Parathyroid adenoma (tissue), 2 donors: ENCODE measurements around the gene SPSB2.

ENCODE experiments used
- H2AFZ ChIP-seq: fragments of 300-600 bp; sonication (generic); one replicate; pipeline ENCODE4 v1.7.0; 2017; ENCODE audit warnings: antibody characterized with exemption, mild to moderate bottlenecking
- H3K27ac ChIP-seq: fragments of 300-600 bp; sonication (generic); one replicate; pipeline ENCODE4 v1.7.0; 2017
- H3K27me3 ChIP-seq: fragments of 300-600 bp; sonication (generic); one replicate; pipeline ENCODE4 v1.7.0; 2017; ENCODE audit warnings: low read length; ENCODE audit not compliant: control insufficient read depth, insufficient read depth
- H3K36me3 ChIP-seq: fragments of 300-600 bp; sonication (generic); one replicate; pipeline ENCODE4 v1.7.0; 2017; ENCODE audit warnings: low read length; ENCODE audit not compliant: control insufficient read depth, insufficient read depth
- H3K4me1 ChIP-seq: fragments of 300-600 bp; sonication (generic); one replicate; pipeline ENCODE4 v1.7.0; 2017; ENCODE audit warnings: control low read depth
- H3K4me2 ChIP-seq: fragments of 300-600 bp; sonication (generic); one replicate; pipeline ENCODE4 v1.7.0; 2017; ENCODE audit warnings: low read length
- H3K4me3 ChIP-seq: fragments of 300-600 bp; sonication (generic); one replicate; pipeline ENCODE4 v1.7.0; 2017; ENCODE audit warnings: low read depth, low read length
- H3K79me2 ChIP-seq: fragments of 300-600 bp; sonication (generic); one replicate; pipeline ENCODE4 v1.7.0; 2017; ENCODE audit warnings: control low read depth
- H3K9ac ChIP-seq: fragments of 300-600 bp; sonication (generic); one replicate; pipeline ENCODE4 v1.7.0; 2017; ENCODE audit warnings: mild to moderate bottlenecking
- H3K9me3 ChIP-seq: fragments of 300-600 bp; sonication (generic); one replicate; pipeline ENCODE4 v1.7.0; 2017; ENCODE audit warnings: low read length; ENCODE audit not compliant: control insufficient read depth
- TF ChIP-seq, protein P1 (sequence below): fragments of 300-600 bp; sonication (generic); IDR thresholded peaks from one replicate; pipeline ENCODE4 v1.7.0; 2017; ENCODE audit warnings: antibody characterized with exemption, mild to moderate bottlenecking
- donor health status: primary hyperparathyroidism.

Gene SPSB2

GRCh38 chr12:6839482-6840201 lies 33.5 kb downstream of the SPSB2 start:
- Histone ChIP-seq H3K9ac (no peak overlapping the region), H2AFZ (no peak overlapping the region), H3K27me3 (no peaks in the 10 kb centered on the region), H3K36me3 (no peaks in the 10 kb centered on the region), H3K9me3 (no peaks in the 10 kb centered on the region), H3K4me3 (no peak overlapping the region), H3K4me1 (no peaks in the 10 kb centered on the region), H3K4me2 (no peak overlapping the region), H3K79me2 (peaks cover 2% of the 10 kb centered on the region), H3K27ac (no peak overlapping the region)
- TF ChIP-seq, protein P1, sequence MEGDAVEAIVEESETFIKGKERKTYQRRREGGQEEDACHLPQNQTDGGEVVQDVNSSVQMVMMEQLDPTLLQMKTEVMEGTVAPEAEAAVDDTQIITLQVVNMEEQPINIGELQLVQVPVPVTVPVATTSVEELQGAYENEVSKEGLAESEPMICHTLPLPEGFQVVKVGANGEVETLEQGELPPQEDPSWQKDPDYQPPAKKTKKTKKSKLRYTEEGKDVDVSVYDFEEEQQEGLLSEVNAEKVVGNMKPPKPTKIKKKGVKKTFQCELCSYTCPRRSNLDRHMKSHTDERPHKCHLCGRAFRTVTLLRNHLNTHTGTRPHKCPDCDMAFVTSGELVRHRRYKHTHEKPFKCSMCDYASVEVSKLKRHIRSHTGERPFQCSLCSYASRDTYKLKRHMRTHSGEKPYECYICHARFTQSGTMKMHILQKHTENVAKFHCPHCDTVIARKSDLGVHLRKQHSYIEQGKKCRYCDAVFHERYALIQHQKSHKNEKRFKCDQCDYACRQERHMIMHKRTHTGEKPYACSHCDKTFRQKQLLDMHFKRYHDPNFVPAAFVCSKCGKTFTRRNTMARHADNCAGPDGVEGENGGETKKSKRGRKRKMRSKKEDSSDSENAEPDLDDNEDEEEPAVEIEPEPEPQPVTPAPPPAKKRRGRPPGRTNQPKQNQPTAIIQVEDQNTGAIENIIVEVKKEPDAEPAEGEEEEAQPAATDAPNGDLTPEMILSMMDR = no peak

- TF ChIP-seq, protein P1 = no peak
- Histone ChIP-seq H3K9me3 (no peaks in the 10 kb centered on the region), H3K36me3 (no peaks in the 10 kb centered on the region), H3K4me2 (no peak overlapping the region), H3K9ac (no peak overlapping the region), H3K4me1 (no peaks in the 10 kb centered on the region), H3K27me3 (no peaks in the 10 kb centered on the region), H2AFZ (no peak overlapping the region), H3K4me3 (no peak overlapping the region), H3K27ac (no peak overlapping the region), H3K79me2 (peaks cover 2% of the 10 kb centered on the region)
These were observed 34.2 kb downstream of the SPSB2 start for GRCh38 chr12:6838854-6839253.

- Histone ChIP-seq H3K27ac (no peak overlapping the region), H3K9me3 (no peaks in the 10 kb centered on the region), H3K4me2 (no peak overlapping the region), H3K4me3 (no peak overlapping the region), H2AFZ (no peak overlapping the region), H3K4me1 (no peaks in the 10 kb centered on the region), H3K27me3 (no peaks in the 10 kb centered on the region), H3K36me3 (no peaks in the 10 kb centered on the region), H3K9ac (no peak overlapping the region), H3K79me2 (no peaks in the 10 kb centered on the region)
- TF ChIP-seq, protein P1 = no peak
These were observed 35.6 kb downstream of the SPSB2 start for GRCh38 chr12:6837370-6838060.

DNA sequence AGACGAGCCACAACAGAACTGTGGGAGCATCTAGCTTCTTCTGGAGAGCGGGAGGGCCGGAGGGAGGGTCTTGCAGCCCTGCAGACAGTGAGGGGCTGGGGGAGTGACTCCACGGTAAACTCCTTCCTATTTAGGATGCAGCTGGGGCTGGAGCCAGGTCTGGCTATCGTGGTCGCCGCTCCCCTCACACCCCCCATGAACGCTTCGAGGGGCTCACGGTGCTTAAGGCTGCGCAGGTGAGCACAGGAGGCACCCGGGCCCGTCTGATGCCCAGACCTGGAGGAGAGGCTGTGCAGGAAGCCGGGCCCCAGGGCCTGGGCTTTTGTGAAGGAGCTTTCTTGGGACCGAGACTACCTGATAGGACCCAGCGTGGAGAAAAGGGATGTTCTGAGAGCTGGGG lies 36.3 kb downstream of the SPSB2 start:
- H3K4me1 ChIP-seq = no peaks in the 10 kb centered on the region
- H3K36me3 ChIP-seq = no peaks in the 10 kb centered on the region
- H3K27me3 ChIP-seq = no peaks in the 10 kb centered on the region
- TF ChIP-seq, protein P1 = no peak
- no peak overlapping the region for H3K9ac ChIP-seq
- no peaks in the 10 kb centered on the region for H3K9me3 ChIP-seq
- no peaks in the 10 kb centered on the region for H3K79me2 ChIP-seq
- H2AFZ ChIP-seq = no peak overlapping the region
- H3K27ac ChIP-seq = no peak overlapping the region
- no peak overlapping the region for H3K4me3 ChIP-seq
- no peak overlapping the region for H3K4me2 ChIP-seq
